Astrocyte (in vitro differentiated cells and primary cell): ENCODE measurements around the gene XPO6. TPM values are rescaled to one million over a fixed set of nuclear protein-coding genes. Genes with fewer than 3 reads are reported as not detected.

Experiments used
- DNase-seq: peaks from one replicate; pipeline ENCODE4 v3.0.0-alpha.2; 2010; ENCODE audit warnings: low read depth
- FAIRE-seq: peaks from 2 replicates; lab custom pipeline; 2011; peaks lifted over from hg19 to GRCh38; lab: Jason Lieb, UNC
- H2AFZ ChIP-seq: 2 replicates; pipeline ENCODE4 v1.6.0; 2012; ENCODE audit warnings: low read depth, low read length, inconsistent platforms
- H3K27ac ChIP-seq: 2 replicates; pipeline ENCODE4 v1.5.1; 2011; ENCODE audit warnings: low read depth, low read length, inconsistent platforms
- H3K27me3 ChIP-seq: 2 replicates; pipeline ENCODE4 v1.6.0; 2011; ENCODE audit warnings: low read length, inconsistent platforms; ENCODE audit not compliant: insufficient read depth
- H3K36me3 ChIP-seq: 2 replicates; pipeline ENCODE4 v1.5.1; 2011; ENCODE audit warnings: low read length, inconsistent platforms; ENCODE audit not compliant: insufficient read depth
- H3K4me1 ChIP-seq: 2 replicates; pipeline ENCODE4 v1.5.1; 2011; ENCODE audit warnings: low read length, inconsistent platforms; ENCODE audit not compliant: insufficient read depth
- H3K4me2 ChIP-seq: 2 replicates; pipeline ENCODE4 v1.6.0; 2012; ENCODE audit warnings: low read length, inconsistent platforms
- H3K4me3 ChIP-seq: 2 replicates; pipeline ENCODE4 v1.5.1; 2011; ENCODE audit warnings: low read depth, mild to moderate bottlenecking, low read length, inconsistent platforms; ENCODE audit not compliant: insufficient read depth
- H3K79me2 ChIP-seq: 2 replicates; pipeline ENCODE4 v1.6.0; 2012; ENCODE audit warnings: mild to moderate bottlenecking, low read length, inconsistent platforms; ENCODE audit not compliant: insufficient read depth
- H3K9ac ChIP-seq: 2 replicates; pipeline ENCODE4 v1.6.0; 2012; ENCODE audit warnings: mild to moderate bottlenecking, low read length, inconsistent platforms
- H3K9me3 ChIP-seq: 2 replicates; pipeline ENCODE4 v1.5.1; 2012; ENCODE audit warnings: low read depth, mild to moderate bottlenecking, low read length, inconsistent platforms; ENCODE audit not compliant: insufficient read depth
- H4K20me1 ChIP-seq: 2 replicates; pipeline ENCODE4 v1.6.0; 2012; ENCODE audit warnings: low read length, inconsistent platforms; ENCODE audit not compliant: insufficient read depth
- H3K27ac Mint-ChIP-seq: one replicate; pipeline ENCODE4 v1.8.0; 2021; ENCODE audit warnings: mild to moderate bottlenecking, mixed read lengths; ENCODE audit not compliant: unreplicated experiment
- H3K27me3 Mint-ChIP-seq: one replicate; pipeline ENCODE4 v1.8.0; 2021; ENCODE audit warnings: low read depth, mixed read lengths; ENCODE audit not compliant: unreplicated experiment
- H3K36me3 Mint-ChIP-seq: one replicate; pipeline ENCODE4 v1.8.0; 2021; ENCODE audit warnings: low read depth, mixed read lengths; ENCODE audit not compliant: unreplicated experiment
- H3K4me1 Mint-ChIP-seq: one replicate; pipeline ENCODE4 v1.8.0; 2021; ENCODE audit warnings: low read depth, mixed read lengths; ENCODE audit not compliant: unreplicated experiment
- H3K4me3 Mint-ChIP-seq: one replicate; pipeline ENCODE4 v1.8.0; 2021; ENCODE audit warnings: mild to moderate bottlenecking, moderate library complexity, mixed read lengths; ENCODE audit not compliant: unreplicated experiment
- H3K9me3 Mint-ChIP-seq: one replicate; pipeline ENCODE4 v1.8.0; 2021; ENCODE audit warnings: mild to moderate bottlenecking, mixed read lengths; ENCODE audit not compliant: unreplicated experiment
- CTCF ChIP-seq: IDR thresholded peaks from 2 replicates; pipeline ENCODE4 v1.5.1; 2011; ENCODE audit warnings: low read depth, mild to moderate bottlenecking, inconsistent platforms, low read length, moderate library complexity; ENCODE audit not compliant: insufficient read depth
- EZH2 ChIP-seq: IDR thresholded peaks from 2 replicates; pipeline ENCODE4 v1.6.1; 2012; ENCODE audit warnings: mild to moderate bottlenecking, low read length, inconsistent platforms; ENCODE audit not compliant: insufficient read depth
- total RNA-seq: library from RNA; stranded (reverse); gene quantifications from 2 replicates; pipeline ENCODE4 v1.2.1, GENCODE V29; 2021

XPO6 gene
- total RNA-seq, 1 donor from 2014 or later: 135 TPM

- no peak for TF ChIP-seq EZH2
- no peak for TF ChIP-seq CTCF
- FAIRE-seq (no peak), DNase-seq (no peak)
- H3K9me3 ChIP-seq: no peaks in the 10 kb centered on the region
- H3K4me2 ChIP-seq: no peak overlapping the region
- no peak overlapping the region for H3K27ac ChIP-seq
- H3K4me3 ChIP-seq: no peak overlapping the region
- H3K27me3 ChIP-seq: no peaks in the 10 kb centered on the region
- peaks cover 43% of the 10 kb centered on the region for H3K79me2 ChIP-seq
- H4K20me1 ChIP-seq: peaks cover 45% of the 10 kb centered on the region
- peaks cover 10% of the 10 kb centered on the region for H3K4me1 Mint-ChIP-seq
- H2AFZ ChIP-seq: no peak overlapping the region
- H3K9ac ChIP-seq: no peak overlapping the region
- H3K27ac Mint-ChIP-seq: no peak overlapping the region
- H3K4me1 ChIP-seq: peaks cover 4% of the 10 kb centered on the region
- H3K27me3 Mint-ChIP-seq: no peaks in the 10 kb centered on the region
- peaks cover 2% of the 10 kb centered on the region for H3K9me3 Mint-ChIP-seq
- peaks cover 31% of the 10 kb centered on the region for H3K36me3 Mint-ChIP-seq
- H3K4me3 Mint-ChIP-seq: no peak overlapping the region
- H3K36me3 ChIP-seq: peaks cover 42% of the 10 kb centered on the region
Measured at GRCh38 chr16:28146536-28146935, 65.2 kb downstream of the XPO6 start.

GRCh38 chr16:28145796-28146195 lies 66.0 kb downstream of the XPO6 start:
- Mint-ChIP-seq H3K4me3 (no peak overlapping the region), H3K27ac (no peak overlapping the region), H3K36me3 (peaks cover 31% of the 10 kb centered on the region), H3K27me3 (no peaks in the 10 kb centered on the region), H3K4me1 (peaks cover 14% of the 10 kb centered on the region), H3K9me3 (peaks cover 2% of the 10 kb centered on the region)
- Histone ChIP-seq H3K4me2 (no peak overlapping the region), H3K79me2 (peaks cover 43% of the 10 kb centered on the region), H2AFZ (no peak overlapping the region), H3K27ac (no peak overlapping the region), H3K36me3 (peaks cover 37% of the 10 kb centered on the region), H3K27me3 (no peaks in the 10 kb centered on the region), H3K4me1 (peaks cover 4% of the 10 kb centered on the region), H3K9ac (no peak overlapping the region), H3K4me3 (no peak overlapping the region), H3K9me3 (no peaks in the 10 kb centered on the region), H4K20me1 (peaks cover 45% of the 10 kb centered on the region)
- FAIRE-seq (no peak), DNase-seq (no peak)
- no peak for TF ChIP-seq CTCF
- no peak for TF ChIP-seq EZH2

GRCh38 chr16:28140788-28141618 lies 70.8 kb downstream of the XPO6 start:
- Histone ChIP-seq H3K4me1 (peaks cover 4% of the 10 kb centered on the region), H3K9me3 (no peaks in the 10 kb centered on the region), H2AFZ (no peak overlapping the region), H3K9ac (no peak overlapping the region), H3K79me2 (peaks cover 49% of the 10 kb centered on the region), H3K27me3 (no peaks in the 10 kb centered on the region), H3K4me3 (no peak overlapping the region), H3K36me3 (peaks cover 16% of the 10 kb centered on the region), H3K27ac (no peak overlapping the region), H4K20me1 (peaks cover 53% of the 10 kb centered on the region), H3K4me2 (no peak overlapping the region)
- no peaks in the 10 kb centered on the region for H3K9me3 Mint-ChIP-seq
- H3K27ac Mint-ChIP-seq: peak overlapping the region; percentile 76
- peaks cover 17% of the 10 kb centered on the region for H3K36me3 Mint-ChIP-seq
- DNase-seq: no peak
- no peaks in the 10 kb centered on the region for H3K27me3 Mint-ChIP-seq
- H3K4me1 Mint-ChIP-seq: peaks cover 14% of the 10 kb centered on the region
- TF ChIP-seq EZH2: no peak
- TF ChIP-seq CTCF: no peak
- no peak for FAIRE-seq
- H3K4me3 Mint-ChIP-seq: no peak overlapping the region
